Right lobe of liver (tissue), 4 donors: ENCODE measurements around the gene ZMYND12.

Experiments
- CTCF ChIP-seq, 4 donors: fragments of 200-600 bp in 3 of 4; fragments of 450-650 bp in 1 of 4; IDR thresholded peaks; one replicate each; pipeline versions ENCODE4 v1.5.1 to v1.8.0; 2016 to 2022; ENCODE audit warnings: antibody characterized with exemption in 4 of 4, mild to moderate bottlenecking in 2 of 4
- POLR2A ChIP-seq: fragments of 450-650 bp; IDR thresholded peaks from one replicate; pipeline ENCODE4 v1.6.1; 2017; ENCODE audit warnings: antibody characterized with exemption, mild to moderate bottlenecking
- donor health status: DM: no; HTN: no; CAD: no.
- donor health status: DM: no; HTN: no; CAD: no.
- donor health status: DM: no; HTN: yes; CAD: no.

DNA sequence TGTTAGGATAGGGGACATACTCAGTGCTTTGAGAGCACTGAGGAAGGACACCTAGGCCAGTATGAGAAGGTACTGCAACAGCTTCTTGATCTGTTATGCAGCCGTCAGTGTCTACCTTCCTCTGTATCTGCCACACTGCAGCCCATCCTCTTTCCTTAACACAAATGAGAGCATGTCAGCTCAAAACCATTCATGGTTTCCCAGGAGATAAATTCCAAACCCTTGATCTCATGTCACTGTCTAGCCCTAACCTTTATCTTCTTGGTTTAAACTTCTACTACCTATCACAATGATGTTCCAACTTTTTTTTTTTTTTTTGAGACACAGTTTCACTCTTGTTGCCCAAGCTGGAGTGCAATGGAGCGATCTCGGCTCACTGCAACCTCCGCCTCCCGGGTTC lies 1.4 kb downstream of the ZMYND12 start:
- TF ChIP-seq CTCF (IDR thresholded peaks at IDR 0.05): no peak
- TF ChIP-seq POLR2A: no peak
